Effector memory CD8-positive, alpha-beta T cell (primary cell): ENCODE results near the gene EIF4G3.
"Not testable (repeated sequence)": the region's sequence is repeated elsewhere in the genome, so short reads cannot be mapped to it uniquely, and the experiment has no call there.

Experiments used
- ATAC-seq: fragments of 150-1000 bp; cut with Tn5 transposase; replicated peaks from 2 replicates; pipeline ENCODE4 v1.10.0; 2021; ENCODE audit warnings: mild to moderate bottlenecking, moderate library complexity
- DNase-seq, 3 experiments: peaks; one replicate each; pipeline ENCODE4 v3.0.0; 2021
- H3K27ac Mint-ChIP-seq, 2 donors: one replicate each; pipeline ENCODE4 v1.8.0; 2022; ENCODE audit warnings: mild to moderate bottlenecking in 2 of 2, mixed read lengths in 2 of 2, moderate library complexity in 2 of 2
- H3K27me3 Mint-ChIP-seq, 2 donors: one replicate each; pipeline ENCODE4 v1.8.0; 2022; ENCODE audit warnings: mixed read lengths in 2 of 2
- H3K36me3 Mint-ChIP-seq: one replicate; pipeline ENCODE4 v1.8.0; 2022; ENCODE audit warnings: mild to moderate bottlenecking, moderate library complexity, mixed read lengths; ENCODE audit not compliant: insufficient read depth
- H3K4me1 Mint-ChIP-seq, 2 donors: one replicate each; pipeline ENCODE4 v1.8.0; 2022; ENCODE audit warnings: low read depth in 2 of 2, mixed read lengths in 2 of 2
- H3K4me3 Mint-ChIP-seq, 2 donors: one replicate each; pipeline ENCODE4 v1.8.0; 2022; ENCODE audit warnings: mild to moderate bottlenecking in 2 of 2, mixed read lengths in 2 of 2, moderate library complexity in 2 of 2
- H3K9me3 Mint-ChIP-seq, 2 donors: one replicate each; pipeline ENCODE4 v1.8.0; 2022; ENCODE audit warnings: mixed read lengths in 2 of 2

Gene EIF4G3

GRCh38 chr1:20950679-20951078, 226.0 kb downstream of the EIF4G3 start:
- Mint-ChIP-seq H3K27ac (no peak overlapping the region), H3K27me3 (no peaks in the 10 kb centered on the region), H3K4me3 (no peak overlapping the region), H3K36me3 (peaks cover 8% of the 10 kb centered on the region), H3K9me3 (no peaks in the 10 kb centered on the region), H3K4me1 (no peaks in the 10 kb centered on the region)
- DNase-seq (no peak), ATAC-seq (no peak)

DNA sequence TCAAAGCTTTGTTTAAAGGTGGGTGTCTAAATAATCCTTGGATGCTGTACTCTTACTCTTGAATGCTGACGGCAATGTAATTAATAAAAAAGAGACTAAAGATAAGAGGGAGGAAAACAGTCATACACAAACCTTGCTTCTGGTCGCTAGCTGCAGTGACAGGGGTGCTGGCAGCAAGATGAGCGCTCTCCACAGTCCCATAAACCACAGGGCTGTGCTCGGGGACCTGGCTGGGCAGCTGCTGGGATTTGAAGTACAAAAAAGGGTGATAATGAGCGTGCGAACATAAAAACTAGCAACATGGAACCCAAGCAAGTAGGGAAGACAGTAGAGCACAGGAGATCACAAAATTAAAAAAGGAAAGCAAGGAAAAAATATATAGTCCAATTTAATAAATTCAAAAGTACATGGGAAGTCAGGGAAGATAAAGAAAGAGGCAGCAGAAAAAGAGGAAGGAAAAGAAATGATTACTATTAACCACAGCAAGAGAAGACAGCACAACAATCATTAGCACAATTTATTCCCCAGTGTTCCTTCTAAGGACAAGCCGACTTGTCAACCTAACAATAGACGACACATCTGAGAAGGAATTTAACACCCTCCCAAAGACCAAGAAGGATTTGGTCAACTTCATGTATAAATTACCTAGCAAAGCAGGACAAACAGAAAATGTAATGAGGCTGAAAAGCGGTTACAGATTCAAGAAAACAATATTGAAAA, 226.7 kb downstream of the EIF4G3 start:
- H3K4me1 Mint-ChIP-seq: no peaks in the 10 kb centered on the region
- peaks cover 8% of the 10 kb centered on the region for H3K36me3 Mint-ChIP-seq
- no peaks in the 10 kb centered on the region for H3K9me3 Mint-ChIP-seq
- H3K27me3 Mint-ChIP-seq: no peaks in the 10 kb centered on the region
- DNase-seq (no peak), ATAC-seq (no peak)
- H3K27ac Mint-ChIP-seq: no peak overlapping the region
- no peak overlapping the region for H3K4me3 Mint-ChIP-seq

DNA sequence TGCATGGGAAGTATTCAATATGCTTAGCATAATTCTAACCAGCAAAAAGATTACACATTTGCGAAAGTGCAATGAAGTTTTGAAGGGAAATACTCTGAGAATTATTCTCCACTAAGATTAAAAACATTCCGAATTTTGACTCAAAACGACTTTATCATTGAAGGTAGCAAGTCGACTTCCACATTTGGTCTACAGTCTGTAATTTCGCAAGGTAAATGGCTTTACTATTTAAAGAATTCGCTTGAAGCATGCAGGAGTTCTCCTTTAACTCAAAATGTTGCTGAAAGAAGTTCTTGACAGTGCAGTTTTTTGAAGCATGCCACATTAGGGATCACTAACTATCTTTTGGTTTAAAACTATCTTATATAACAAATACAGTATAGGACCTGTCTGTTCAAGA, 228.6 kb downstream of the EIF4G3 start:
- no peak for ATAC-seq
- no peaks in the 10 kb centered on the region for H3K4me1 Mint-ChIP-seq
- H3K27ac Mint-ChIP-seq: no peak overlapping the region
- no peak overlapping the region for H3K4me3 Mint-ChIP-seq
- H3K27me3 Mint-ChIP-seq: no peaks in the 10 kb centered on the region
- no peaks in the 10 kb centered on the region for H3K9me3 Mint-ChIP-seq
- DNase-seq: no peak
- H3K36me3 Mint-ChIP-seq: peaks cover 8% of the 10 kb centered on the region

DNA sequence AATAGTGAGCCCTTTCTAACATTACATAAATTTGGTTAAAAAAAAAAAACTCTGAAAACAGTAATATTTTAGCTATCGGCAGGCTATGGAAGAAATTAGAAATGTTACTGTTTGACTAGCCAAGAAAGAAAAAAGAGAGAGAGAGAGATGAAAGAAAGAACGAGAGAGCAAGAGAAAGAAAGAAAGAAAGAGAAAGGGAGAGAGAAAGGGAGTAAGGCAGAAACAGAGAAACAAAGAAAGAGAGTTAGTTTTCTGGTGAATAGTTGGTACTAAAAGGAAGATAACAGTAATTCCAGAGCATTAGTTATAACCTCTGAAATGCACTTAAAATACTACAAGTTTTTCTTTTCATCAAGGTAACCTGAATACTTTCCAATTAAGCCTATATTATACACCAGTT, 229.3 kb downstream of the EIF4G3 start:
- peak overlapping the region in 1 of 2 donors; percentile 22 for H3K27ac Mint-ChIP-seq
- H3K4me1 Mint-ChIP-seq: no peaks in the 10 kb centered on the region
- no peaks in the 10 kb centered on the region for H3K27me3 Mint-ChIP-seq
- no peaks in the 10 kb centered on the region for H3K9me3 Mint-ChIP-seq
- H3K36me3 Mint-ChIP-seq: peaks cover 3% of the 10 kb centered on the region
- ATAC-seq: no peak
- DNase-seq: no peak
- H3K4me3 Mint-ChIP-seq: no peak overlapping the region

- Mint-ChIP-seq H3K27ac (no peak overlapping the region), H3K27me3 (no peaks in the 10 kb centered on the region), H3K9me3 (no peaks in the 10 kb centered on the region), H3K4me3 (no peak overlapping the region), H3K4me1 (peaks cover 17 to 22% of the 10 kb centered on the region in 2 donors), H3K36me3 (no peaks in the 10 kb centered on the region)
- no peak for DNase-seq
- ATAC-seq: no peak
These were observed 240.1 kb downstream of the EIF4G3 start for GRCh38 chr1:20936621-20937020.

- H3K36me3 Mint-ChIP-seq: no peaks in the 10 kb centered on the region
- H3K9me3 Mint-ChIP-seq: no peaks in the 10 kb centered on the region
- H3K4me3 Mint-ChIP-seq: no peak overlapping the region
- H3K27me3 Mint-ChIP-seq: no peaks in the 10 kb centered on the region
- H3K27ac Mint-ChIP-seq: no peak overlapping the region
- DNase-seq (no peak), ATAC-seq (no peak)
- H3K4me1 Mint-ChIP-seq: peaks cover 18 to 26% of the 10 kb centered on the region in 2 donors
These were observed 240.5 kb downstream of the EIF4G3 start for GRCh38 chr1:20936216-20936615.

- Mint-ChIP-seq H3K4me3 (no peak overlapping the region), H3K4me1 (peaks cover 18 to 31% of the 10 kb centered on the region in 2 donors), H3K27me3 (no peaks in the 10 kb centered on the region), H3K9me3 (no peaks in the 10 kb centered on the region), H3K36me3 (peaks cover 1% of the 10 kb centered on the region), H3K27ac (no peak overlapping the region)
- ATAC-seq (no peak), DNase-seq (no peak)
These were observed 241.0 kb downstream of the EIF4G3 start for GRCh38 chr1:20935717-20936116.

- Mint-ChIP-seq H3K36me3 (peaks cover 5% of the 10 kb centered on the region), H3K27me3 (no peaks in the 10 kb centered on the region), H3K4me1 (peaks cover 18 to 32% of the 10 kb centered on the region in 2 donors), H3K27ac (peak overlapping the region; percentile 92 to 94), H3K4me3 (peak overlapping the region; percentile 29 to 66), H3K9me3 (no peaks in the 10 kb centered on the region)
- ATAC-seq: peak; percentile 89
- peak in 1 of 3 experiments; percentile 8 for DNase-seq
These were observed 244.2 kb downstream of the EIF4G3 start for GRCh38 chr1:20932437-20932977.

GRCh38 chr1:20931930-20932436, 244.7 kb downstream of the EIF4G3 start:
- DNase-seq (no peak), ATAC-seq (peak; percentile 35)
- H3K4me1 Mint-ChIP-seq: peaks cover 18 to 31% of the 10 kb centered on the region in 2 donors
- H3K27me3 Mint-ChIP-seq: no peaks in the 10 kb centered on the region
- peak overlapping the region; percentile 29 to 66 for H3K4me3 Mint-ChIP-seq
- peak overlapping the region; percentile 92 to 94 for H3K27ac Mint-ChIP-seq
- no peaks in the 10 kb centered on the region for H3K9me3 Mint-ChIP-seq
- peaks cover 5% of the 10 kb centered on the region for H3K36me3 Mint-ChIP-seq

- ATAC-seq: no peak
- peaks cover 5% of the 10 kb centered on the region for H3K36me3 Mint-ChIP-seq
- peak overlapping the region in 1 of 2 donors; percentile 94 for H3K27ac Mint-ChIP-seq
- DNase-seq: no peak
- no peak overlapping the region for H3K4me3 Mint-ChIP-seq
- H3K9me3 Mint-ChIP-seq: no peaks in the 10 kb centered on the region
- no peaks in the 10 kb centered on the region for H3K27me3 Mint-ChIP-seq
- H3K4me1 Mint-ChIP-seq: peaks cover 18 to 31% of the 10 kb centered on the region in 2 donors
These were observed 246.3 kb downstream of the EIF4G3 start for GRCh38 chr1:20930427-20930826.

DNA sequence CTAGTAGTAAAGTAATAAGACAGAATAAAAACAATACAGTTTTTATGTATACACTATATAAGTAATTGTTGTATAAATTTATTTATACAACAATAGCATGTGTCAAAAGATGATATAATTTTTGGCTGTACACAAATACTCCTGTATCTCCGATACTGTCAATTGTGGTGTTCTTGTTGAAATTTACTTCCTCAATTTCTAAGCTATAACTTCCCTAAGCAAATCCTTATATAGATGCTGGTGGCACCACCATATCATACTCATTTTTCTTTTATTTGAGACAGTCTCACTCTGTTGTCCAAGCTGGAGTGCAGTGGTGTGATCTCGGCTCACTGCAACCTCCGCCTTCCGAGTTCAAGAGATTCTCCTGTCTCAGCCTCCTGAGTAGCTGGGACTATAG, 248.6 kb downstream of the EIF4G3 start:
- ATAC-seq: no peak
- no peaks in the 10 kb centered on the region for H3K27me3 Mint-ChIP-seq
- peaks cover 14 to 27% of the 10 kb centered on the region in 2 donors for H3K4me1 Mint-ChIP-seq
- H3K4me3 Mint-ChIP-seq: no peak overlapping the region
- H3K36me3 Mint-ChIP-seq: peaks cover 5% of the 10 kb centered on the region
- no peak overlapping the region for H3K27ac Mint-ChIP-seq
- no peaks in the 10 kb centered on the region for H3K9me3 Mint-ChIP-seq
- DNase-seq: no peak

- no peaks in the 10 kb centered on the region for H3K9me3 Mint-ChIP-seq
- H3K4me1 Mint-ChIP-seq: peaks cover 0 to 2% of the 10 kb centered on the region in 2 donors
- no peak overlapping the region for H3K27ac Mint-ChIP-seq
- no peak for ATAC-seq
- H3K4me3 Mint-ChIP-seq: no peak overlapping the region
- peaks cover 3% of the 10 kb centered on the region for H3K36me3 Mint-ChIP-seq
- no peak for DNase-seq
- H3K27me3 Mint-ChIP-seq: no peaks in the 10 kb centered on the region
These were observed 255.4 kb downstream of the EIF4G3 start for GRCh38 chr1:20921285-20921684.

- DNase-seq (no peak), ATAC-seq (no peak)
- Mint-ChIP-seq H3K27ac (no peak overlapping the region), H3K4me1 (no peaks in the 10 kb centered on the region), H3K36me3 (peaks cover 3% of the 10 kb centered on the region), H3K4me3 (no peak overlapping the region), H3K9me3 (no peaks in the 10 kb centered on the region), H3K27me3 (no peaks in the 10 kb centered on the region)
These were observed 263.5 kb downstream of the EIF4G3 start for GRCh38 chr1:20913242-20913641.

DNA sequence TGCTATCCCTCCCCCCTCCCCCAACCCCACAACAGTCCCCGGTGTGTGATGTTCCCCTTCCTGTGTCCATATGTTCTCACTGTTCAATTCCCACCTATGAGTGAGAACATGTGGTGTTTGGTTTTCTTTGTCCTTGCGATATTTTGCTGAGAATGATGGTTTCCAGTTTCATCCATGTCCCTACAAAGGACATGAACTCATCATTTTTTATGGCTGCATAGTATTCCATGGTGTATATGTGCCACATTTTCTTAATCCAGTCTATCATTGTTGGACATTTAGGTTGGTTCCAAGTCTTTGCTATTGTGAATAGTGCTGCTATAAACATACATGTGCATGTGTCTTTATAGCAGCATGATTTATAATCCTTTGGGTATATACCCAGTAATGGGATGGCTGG, 269.2 kb downstream of the EIF4G3 start:
- not testable (repeated sequence) for ATAC-seq, H3K27me3 Mint-ChIP-seq, DNase-seq, H3K9me3 Mint-ChIP-seq, H3K36me3 Mint-ChIP-seq, H3K4me3 Mint-ChIP-seq, H3K27ac Mint-ChIP-seq, H3K4me1 Mint-ChIP-seq
